Measurements from ENCODE around the gene IL17RE.

IL17RE gene

GRCh38 chr3:9909221-9910013, 6.8 kb downstream of the IL17RE start:
- Histone ChIP-seq H3K4me3 (no peak overlapping the region), H3K4me2 (no peak overlapping the region), H3K9me3 (replicated peaks in 1 of 11) (no peaks in the 10 kb centered on the region), H3K36me3 (no peaks in the 10 kb centered on the region), H4K20me1 (no peaks in the 10 kb centered on the region), H3K4me1 (peaks cover 9 to 31% (median 20%) of the 10 kb centered on the region in 10 experiments), H3K27me3 (peaks cover 0 to 5% (median under 1%) of the 10 kb centered on the region in 11 experiments; a peak in 6 of 22 replicates), H3K9ac (no peak overlapping the region), H3K27ac (no peak overlapping the region)
- no peak for TF ChIP-seq Cebpa-rat (IDR thresholded peaks at IDR 0.05)

GRCh38 chr3:9911863-9912262, 9.2 kb downstream of the IL17RE start:
- Histone ChIP-seq H3K9me3 (replicated peaks in 1 of 11) (no peaks in the 10 kb centered on the region), H3K36me3 (no peaks in the 10 kb centered on the region), H3K27ac (no peak overlapping the region), H3K4me2 (peak overlapping the region in 7 of 11 experiments; percentile 4 to 75 (median 45); a peak in 9 of 22 replicates), H3K4me3 (no peak overlapping the region), H3K27me3 (peaks cover 0 to 24% (median 16%) of the 10 kb centered on the region in 11 experiments; a peak in 17 of 22 replicates), H3K9ac (no peak overlapping the region), H4K20me1 (no peaks in the 10 kb centered on the region), H3K4me1 (peaks cover 28 to 54% (median 40%) of the 10 kb centered on the region in 10 experiments)
- no peak for TF ChIP-seq Cebpa-rat (IDR thresholded peaks at IDR 0.05)

GRCh38 chr3:9912294-9912935, 9.8 kb downstream of the IL17RE start:
- Histone ChIP-seq H3K27me3 (peaks cover 0 to 24% (median 16%) of the 10 kb centered on the region in 11 experiments; a peak in 17 of 22 replicates), H3K36me3 (no peaks in the 10 kb centered on the region), H4K20me1 (no peaks in the 10 kb centered on the region), H3K4me3 (no peak overlapping the region), H3K4me1 (peaks cover 32 to 59% (median 46%) of the 10 kb centered on the region in 10 experiments), H3K4me2 (peak overlapping the region in 7 of 11 experiments; percentile 4 to 75 (median 45); a peak in 10 of 22 replicates), H3K27ac (no peak overlapping the region), H3K9me3 (replicated peaks in 1 of 11) (no peaks in the 10 kb centered on the region), H3K9ac (no peak overlapping the region)
- peak in 3 of 11 experiments; percentile 12 to 26 (median 13); a peak in 1 of 22 replicates for TF ChIP-seq Cebpa-rat (IDR thresholded peaks at IDR 0.05)

- no peak overlapping the region for H3K4me3 ChIP-seq
- H3K9me3 ChIP-seq (replicated peaks in 1 of 11): no peaks in the 10 kb centered on the region
- H3K9ac ChIP-seq: no peak overlapping the region
- no peaks in the 10 kb centered on the region for H4K20me1 ChIP-seq
- no peak overlapping the region for H3K27ac ChIP-seq
- peak overlapping the region in 7 of 11 experiments; percentile 31 to 100 (median 99); a peak in 8 of 22 replicates for H3K4me2 ChIP-seq
- no peaks in the 10 kb centered on the region for H3K36me3 ChIP-seq
- H3K27me3 ChIP-seq: peaks cover 0 to 24% (median 16%) of the 10 kb centered on the region in 11 experiments; a peak in 17 of 22 replicates
- H3K4me1 ChIP-seq: peaks cover 38 to 63% (median 48%) of the 10 kb centered on the region in 10 experiments
- TF ChIP-seq Cebpa-rat (IDR thresholded peaks at IDR 0.05): no peak
Measured at GRCh38 chr3:9913601-9914000, 11.0 kb downstream of the IL17RE start.

GRCh38 chr3:9914011-9914410, 11.4 kb downstream of the IL17RE start:
- peaks cover 0 to 24% (median 16%) of the 10 kb centered on the region in 11 experiments; a peak in 17 of 22 replicates for H3K27me3 ChIP-seq

GRCh38 chr3:9914559-9915253, 12.1 kb downstream of the IL17RE start:
- Histone ChIP-seq H3K9me3 (replicated peaks in 1 of 11) (no peaks in the 10 kb centered on the region), H3K27ac (peak overlapping the region in 8 of 11 experiments; percentile 54 to 78 (median 66); a peak in 14 of 22 replicates), H3K9ac (peak overlapping the region; percentile 69 to 82 (median 78); a peak in 21 of 22 replicates), H3K4me1 (peaks cover 38 to 63% (median 48%) of the 10 kb centered on the region in 10 experiments), H3K36me3 (no peaks in the 10 kb centered on the region), H3K4me3 (peak overlapping the region; percentile 55 to 77 (median 64)), H4K20me1 (no peaks in the 10 kb centered on the region), H3K27me3 (peaks cover 0 to 24% (median 16%) of the 10 kb centered on the region in 11 experiments; a peak in 17 of 22 replicates), H3K4me2 (peak overlapping the region; percentile 90 to 100 (median 99))
- TF ChIP-seq Cebpa-rat (IDR thresholded peaks at IDR 0.05): no peak

More at GRCh38 chr3:9914011-9914410, 11.4 kb downstream of the IL17RE start:
- H3K36me3 ChIP-seq: no peaks in the 10 kb centered on the region
- no peak overlapping the region for H3K4me3 ChIP-seq
- H3K4me1 ChIP-seq: peaks cover 38 to 63% (median 48%) of the 10 kb centered on the region in 10 experiments
- no peak overlapping the region for H3K27ac ChIP-seq
- H4K20me1 ChIP-seq: no peaks in the 10 kb centered on the region
- TF ChIP-seq Cebpa-rat (IDR thresholded peaks at IDR 0.05): no peak
- peak overlapping the region in 10 of 11 experiments; percentile 90 to 100 (median 99); a peak in 17 of 22 replicates for H3K4me2 ChIP-seq
- H3K9ac ChIP-seq: no peak overlapping the region
- no peaks in the 10 kb centered on the region for H3K9me3 ChIP-seq (replicated peaks in 1 of 11)

- peak overlapping the region; percentile 55 to 77 (median 64) for H3K4me3 ChIP-seq
- H3K27me3 ChIP-seq: peaks cover 0 to 24% (median 16%) of the 10 kb centered on the region in 11 experiments; a peak in 17 of 22 replicates
- H3K4me2 ChIP-seq: peak overlapping the region; percentile 90 to 100 (median 99)
- H3K9me3 ChIP-seq (replicated peaks in 1 of 11): no peaks in the 10 kb centered on the region
- H3K4me1 ChIP-seq: peaks cover 38 to 63% (median 48%) of the 10 kb centered on the region in 10 experiments
- no peaks in the 10 kb centered on the region for H4K20me1 ChIP-seq
- no peaks in the 10 kb centered on the region; a peak in 1 of 22 replicates for H3K36me3 ChIP-seq
- peak overlapping the region; percentile 69 to 82 (median 78) for H3K9ac ChIP-seq
- peak overlapping the region; percentile 12 to 78 (median 62); a peak in 20 of 22 replicates for H3K27ac ChIP-seq
- no peak for TF ChIP-seq Cebpa-rat (IDR thresholded peaks at IDR 0.05)
Measured at GRCh38 chr3:9915254-9916141, 12.8 kb downstream of the IL17RE start.
